ENCODE data around the gene EPS8L1. TPM values are rescaled to one million over a fixed set of nuclear protein-coding genes. Genes with fewer than 3 reads are reported as not detected.

Gene EPS8L1
- total RNA-seq, 1 donor from 2014 or later: 1.9 TPM

DNA sequence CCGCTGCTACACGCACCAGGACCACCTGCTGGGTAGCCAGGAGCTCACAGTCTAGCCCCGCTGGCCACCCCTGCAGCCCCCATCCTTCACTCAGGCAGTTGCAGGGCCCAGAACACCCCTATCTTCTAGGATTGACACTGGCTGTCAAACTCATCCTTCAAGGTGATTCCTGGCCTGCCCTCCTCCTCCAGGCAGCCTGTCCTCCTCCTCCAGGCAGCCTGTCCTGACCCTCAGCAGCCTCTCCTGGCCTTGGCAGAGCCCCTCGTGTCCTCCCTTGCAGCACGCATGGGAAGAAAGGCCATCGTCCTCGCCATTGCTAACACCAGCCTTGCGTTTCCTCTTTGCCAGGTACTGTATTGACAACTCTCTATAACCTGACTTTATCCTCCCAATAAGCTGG lies 3.8 kb upstream of the EPS8L1 start:
- DNase-seq (ENCODE audit: missing footprints): no peak
- ATAC-seq: no peak
- intact Hi-C loops (cut with DNase I): no loop called here

- ATAC-seq (no peak), DNase-seq (ENCODE audit: missing footprints) (no peak)
- intact Hi-C loops (cut with DNase I): no loop called here
Measured at GRCh38 chr19:55076321-55076720, 652 bp downstream of the EPS8L1 start.

DNA sequence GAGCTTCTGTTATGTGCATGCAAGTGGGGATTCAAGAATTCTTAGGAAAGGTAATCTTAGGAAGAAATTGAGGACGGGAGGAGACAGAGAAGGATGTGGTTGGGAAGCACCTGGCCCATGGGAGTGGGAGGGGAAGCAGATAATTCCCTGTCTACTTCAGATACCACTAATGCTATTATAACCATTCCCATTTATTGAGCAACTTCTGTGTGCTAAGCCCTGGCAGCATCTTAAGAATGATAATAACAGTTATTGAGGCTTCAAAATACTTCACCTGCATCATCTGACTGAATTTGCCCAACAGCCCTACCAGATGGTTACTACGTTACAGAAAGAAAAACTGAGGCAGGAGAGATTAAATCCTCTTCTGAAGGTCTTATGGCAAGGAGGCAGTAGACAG lies 1.4 kb downstream of the EPS8L1 start:
- no peak for DNase-seq (ENCODE audit: missing footprints)
- no peak for ATAC-seq
- intact Hi-C loops (cut with DNase I): no loop called here

DNA sequence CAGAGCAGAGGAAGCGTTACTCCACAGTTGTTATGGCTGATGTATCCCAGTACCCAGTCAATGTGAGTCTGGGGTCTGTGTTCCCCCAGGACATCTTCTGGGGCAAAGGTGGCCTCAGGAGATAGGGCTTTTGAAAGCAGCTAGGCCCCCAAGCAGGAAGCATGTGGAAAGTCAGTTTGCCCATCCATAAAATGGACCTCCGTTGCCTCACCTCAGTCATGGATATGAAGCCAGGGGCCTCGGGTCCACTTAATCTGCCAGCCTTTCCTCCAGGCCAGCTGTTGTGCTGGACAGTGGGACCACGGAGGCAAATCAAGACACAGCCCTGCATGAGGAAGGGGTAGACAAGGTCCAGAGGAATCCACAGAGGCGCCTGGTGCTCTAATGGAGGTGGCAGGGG lies 3.3 kb downstream of the EPS8L1 start:
- ATAC-seq (no peak), DNase-seq (ENCODE audit: missing footprints) (no peak)
- intact Hi-C loops (cut with DNase I): no loop called here

GRCh38 chr19:55079400-55080038 lies 3.9 kb downstream of the EPS8L1 start:
- intact Hi-C loops (cut with DNase I): no loop called here
- ATAC-seq (no peak), DNase-seq (ENCODE audit: missing footprints) (no peak)

GRCh38 chr19:55080121-55080967 lies 4.7 kb downstream of the EPS8L1 start:
- ATAC-seq: peak; percentile 61
- intact Hi-C loops (cut with DNase I): no loop called here
- peak; percentile 81 for DNase-seq (ENCODE audit: missing footprints)

- ATAC-seq: peak; percentile 66
- intact Hi-C loops (cut with DNase I): no loop called here
- DNase-seq (ENCODE audit: missing footprints): peak; percentile 79
Measured at GRCh38 chr19:55080968-55081769, 5.5 kb downstream of the EPS8L1 start.

DNA sequence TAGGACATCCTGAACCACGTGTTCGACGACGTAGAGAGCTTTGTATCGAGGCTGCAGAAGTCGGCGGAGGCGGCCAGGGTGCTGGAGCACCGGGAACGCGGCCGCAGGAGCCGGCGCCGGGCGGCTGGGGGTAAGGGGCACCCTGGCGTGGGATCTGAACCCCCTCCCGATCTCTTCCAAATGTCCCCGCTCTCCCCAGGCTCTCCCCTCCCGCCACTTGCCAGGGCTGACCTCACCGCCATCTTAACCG lies 6.0 kb downstream of the EPS8L1 start:
- intact Hi-C loops (cut with DNase I): no loop called here
- no peak for DNase-seq (ENCODE audit: missing footprints)
- ATAC-seq: peak; percentile 1

- no peak for ATAC-seq
- DNase-seq (ENCODE audit: missing footprints): no peak
- intact Hi-C loops (cut with DNase I): no loop called here
Measured at GRCh38 chr19:55082020-55082851, 6.6 kb downstream of the EPS8L1 start.

GRCh38 chr19:55083004-55083850 lies 7.6 kb downstream of the EPS8L1 start:
- intact Hi-C loops (cut with DNase I): no loop called here
- ATAC-seq: no peak
- no peak for DNase-seq (ENCODE audit: missing footprints)

DNA sequence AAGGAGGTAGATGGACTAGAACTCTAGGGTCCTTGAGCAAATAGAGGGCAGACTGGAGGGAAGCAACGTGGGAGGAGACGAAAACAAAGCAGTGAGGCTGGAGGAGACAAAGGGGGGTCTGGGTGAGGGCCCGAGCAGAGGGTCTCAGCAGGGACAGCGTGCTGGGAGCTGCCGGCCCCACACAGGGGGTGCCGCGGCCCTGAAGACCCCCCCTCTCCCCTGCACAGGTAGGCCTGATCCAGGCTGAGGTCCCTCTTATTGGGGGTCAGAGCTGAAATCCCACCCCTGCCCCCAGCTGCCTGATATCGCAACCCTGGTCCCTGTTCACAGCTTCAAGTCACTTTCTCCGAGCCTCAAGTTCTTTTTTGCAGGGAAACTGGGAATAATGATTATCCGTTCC lies 8.7 kb downstream of the EPS8L1 start:
- ATAC-seq (no peak), DNase-seq (ENCODE audit: missing footprints) (no peak)
- intact Hi-C loops (cut with DNase I): no loop called here

GRCh38 chr19:55085923-55086715 lies 10.4 kb downstream of the EPS8L1 start:
- ATAC-seq (no peak), DNase-seq (ENCODE audit: missing footprints) (no peak)
- intact Hi-C loops (cut with DNase I): loop anchor here (2.0 kb wide), 1 partner anchor 27 kb away; no protein-coding TSS in a partner anchor

DNA sequence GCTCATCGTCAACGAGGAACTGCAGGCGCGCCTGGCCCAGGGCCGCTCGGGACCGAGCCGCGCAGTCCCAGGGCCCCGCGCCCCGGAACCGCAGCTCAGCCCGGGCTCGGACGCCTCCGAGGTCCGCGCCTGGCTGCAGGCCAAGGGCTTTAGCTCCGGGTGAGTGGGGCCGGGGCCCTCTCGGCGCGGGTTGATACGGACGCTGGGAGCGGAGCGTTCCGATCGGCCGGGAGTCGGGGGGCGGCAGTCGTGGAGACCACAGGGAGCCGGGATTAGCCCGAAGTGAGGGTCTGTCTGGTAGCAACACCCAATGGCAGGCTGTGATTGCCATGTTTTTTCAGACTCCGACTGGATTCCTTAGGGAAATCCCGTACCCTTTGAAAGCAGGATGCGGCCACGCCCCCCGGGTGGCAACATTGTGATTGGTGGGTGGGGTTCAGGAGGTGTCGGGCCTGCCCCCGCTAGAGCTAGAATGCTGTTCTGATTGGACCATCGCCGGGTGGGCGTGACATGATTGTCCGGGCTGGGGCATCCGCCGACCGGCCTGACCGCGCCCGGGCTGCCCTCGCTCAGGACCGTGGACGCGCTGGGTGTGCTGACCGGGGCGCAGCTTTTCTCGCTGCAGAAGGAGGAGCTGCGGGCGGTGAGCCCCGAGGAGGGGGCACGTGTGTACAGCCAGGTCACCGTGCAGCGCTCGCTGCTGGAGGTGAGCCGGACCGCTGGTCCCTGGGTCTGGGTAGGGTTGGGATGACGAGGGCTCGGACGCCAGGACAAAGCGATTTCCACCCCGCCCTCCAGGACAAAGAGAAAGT lies 11.3 kb downstream of the EPS8L1 start:
- ATAC-seq (peak; percentile 86), DNase-seq (ENCODE audit: missing footprints) (peak; percentile 96)
- intact Hi-C loops (cut with DNase I): loop anchor here (2.0 kb wide), 1 partner anchor 26 kb away; no protein-coding TSS in a partner anchor

DNA sequence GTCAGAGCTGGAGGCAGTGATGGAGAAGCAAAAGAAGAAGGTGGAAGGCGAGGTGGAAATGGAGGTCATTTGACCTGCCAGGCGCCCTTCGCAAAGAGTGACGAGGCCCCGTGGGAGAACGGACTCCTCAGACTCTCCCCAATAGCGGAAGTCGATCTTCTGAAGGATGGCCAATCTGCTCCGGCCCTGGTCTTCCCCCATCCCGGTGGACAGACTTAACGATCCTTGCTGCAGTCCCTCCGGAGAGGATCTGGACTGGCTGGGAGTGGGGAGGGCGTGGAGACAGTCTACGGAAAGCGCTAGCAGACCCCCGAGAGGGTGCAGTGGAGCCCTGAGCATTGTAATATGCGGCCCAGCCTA lies 11.9 kb downstream of the EPS8L1 start:
- DNase-seq (ENCODE audit: missing footprints): no peak
- ATAC-seq: peak; percentile 27
- intact Hi-C loops (cut with DNase I): loop anchor here (2.0 kb wide), 1 partner anchor 25 kb away; no protein-coding TSS in a partner anchor

GRCh38 chr19:55088021-55088451 lies 12.4 kb downstream of the EPS8L1 start:
- ATAC-seq: no peak
- no peak for DNase-seq (ENCODE audit: missing footprints)
- intact Hi-C loops (cut with DNase I): no loop called here

DNA sequence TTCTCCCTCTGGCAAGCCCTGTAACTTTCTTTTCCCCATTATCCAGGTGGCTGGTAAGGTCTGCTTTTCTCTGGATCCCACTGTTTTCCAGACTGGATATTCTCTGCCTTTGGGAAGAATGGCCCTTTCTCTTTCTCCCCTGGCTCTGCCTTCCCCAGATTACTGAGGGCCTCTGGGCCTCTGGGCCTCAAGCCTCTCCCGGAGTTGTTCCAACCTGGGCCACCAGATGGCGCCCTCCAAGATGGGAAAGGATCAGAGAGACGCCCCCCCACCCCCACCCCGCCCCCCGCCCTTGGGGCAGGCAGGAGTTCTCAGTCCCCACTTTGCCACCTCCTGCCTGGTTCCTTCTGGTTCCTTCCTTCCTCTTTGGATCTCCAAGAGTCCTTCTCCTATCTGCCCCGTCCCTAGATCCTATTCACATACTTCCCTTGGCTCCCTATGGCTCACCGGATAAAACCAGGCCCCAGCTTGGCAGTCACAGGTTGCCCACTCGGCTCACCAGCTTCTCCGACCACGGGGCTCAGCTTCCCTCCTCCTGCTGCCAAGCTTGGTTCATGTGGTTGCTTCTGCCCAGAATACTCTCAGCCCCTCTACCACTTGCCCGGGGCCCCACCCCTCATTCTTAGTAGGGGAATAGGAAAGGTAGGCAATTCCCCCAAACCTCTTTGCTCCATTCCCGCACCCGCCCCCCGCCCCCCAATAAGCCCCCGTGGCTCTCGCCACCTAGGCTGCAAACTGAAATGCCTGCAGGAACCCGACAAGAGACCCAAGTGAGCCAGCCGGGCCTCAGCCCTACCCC lies 13.1 kb downstream of the EPS8L1 start:
- ATAC-seq (peak; percentile 28), DNase-seq (ENCODE audit: missing footprints) (peak; percentile 85)
- intact Hi-C loops (cut with DNase I): no loop called here

Measured in Right ventricle myocardium inferior (tissue), 1 donor.